BJ (cell line): ENCODE data around the gene MATN4. TPM values are rescaled to one million over a fixed set of nuclear protein-coding genes. Genes with fewer than 3 reads are reported as not detected.

Experiments used
- CTCF ChIA-PET: fragments of 350-600 bp; formaldehyde crosslinking; extraction: SDS; loops from one replicate; lab custom pipeline; 2021; ENCODE audit warnings: antibody characterized with exemption, inconsistent platforms; lab: Yijun Ruan, JAX
- POLR2A ChIA-PET: fragments of 300-600 bp; sonication (Branson Sonifier 250); formaldehyde crosslinking; extraction: SDS; loops from one replicate; lab custom pipeline; 2021; ENCODE audit warnings: antibody characterized with exemption; lab: Charles Lee
- DNase-seq: peaks from one replicate; pipeline ENCODE4 v3.0.0-alpha.2; 2011; ENCODE audit warnings: low read depth
- H3K27me3 ChIP-seq: 2 replicates; pipeline ENCODE4 v1.6.0; 2011; ENCODE audit warnings: low read length; ENCODE audit not compliant: control insufficient read depth, insufficient read depth
- H3K36me3 ChIP-seq: 2 replicates; pipeline ENCODE4 v1.5.1; 2011; ENCODE audit warnings: low read length; ENCODE audit not compliant: control insufficient read depth, insufficient read depth
- H3K4me3 ChIP-seq: 2 replicates; pipeline ENCODE4 v1.5.1; 2011; ENCODE audit warnings: low read depth, mild to moderate bottlenecking, control low read depth, low read length
- CTCF ChIP-seq: IDR thresholded peaks from 2 replicates; pipeline ENCODE4 v1.5.1; 2011; ENCODE audit warnings: low read depth, mild to moderate bottlenecking, control low read depth, inconsistent platforms, low read length, moderate library complexity; ENCODE audit not compliant: insufficient read depth
- polyA minus RNA-seq: library from RNA; depleted of rRNA, polyadenylated mRNA; stranded (reverse); fragments of >200 nt; gene quantifications from 2 replicates; pipeline ENCODE4 v1.2.3, GENCODE V29; 2011; rRNA and poly(A)+ RNA removed
- polyA plus RNA-seq: library from polyadenylated mRNA; depleted of rRNA; stranded (reverse); fragments of >200 nt; gene quantifications from 2 replicates; pipeline ENCODE4 v1.2.3, GENCODE V29; 2011; rRNA removed

Gene MATN4
- polyA plus RNA-seq = 0.05 and 0.06 TPM in 2 replicates
- not detected in 2 replicates for polyA minus RNA-seq

- CTCF ChIA-PET = interaction anchor here (1.0 to 2.3 kb wide), 6 partner anchors 9 to 196 kb away, joined by 3 to 9 read pairs (median 5); no protein-coding TSS in a partner anchor
- Histone ChIP-seq H3K27me3 (peaks cover 8% of the 10 kb centered on the region), H3K4me3 (no peak within 1 kb of the TSS), H3K36me3 (no peaks in the 10 kb centered on the region)
- POLR2A ChIA-PET = no interaction called here
- no peak for DNase-seq
- TF ChIP-seq CTCF = no peak
Observed at GRCh38 chr20:45308117-45308778, at the start of gene MATN4. MATN4 (minus strand) TSS chr20:45308299; CDS start chr20:45305582, 2,717 bp downstream.

DNA sequence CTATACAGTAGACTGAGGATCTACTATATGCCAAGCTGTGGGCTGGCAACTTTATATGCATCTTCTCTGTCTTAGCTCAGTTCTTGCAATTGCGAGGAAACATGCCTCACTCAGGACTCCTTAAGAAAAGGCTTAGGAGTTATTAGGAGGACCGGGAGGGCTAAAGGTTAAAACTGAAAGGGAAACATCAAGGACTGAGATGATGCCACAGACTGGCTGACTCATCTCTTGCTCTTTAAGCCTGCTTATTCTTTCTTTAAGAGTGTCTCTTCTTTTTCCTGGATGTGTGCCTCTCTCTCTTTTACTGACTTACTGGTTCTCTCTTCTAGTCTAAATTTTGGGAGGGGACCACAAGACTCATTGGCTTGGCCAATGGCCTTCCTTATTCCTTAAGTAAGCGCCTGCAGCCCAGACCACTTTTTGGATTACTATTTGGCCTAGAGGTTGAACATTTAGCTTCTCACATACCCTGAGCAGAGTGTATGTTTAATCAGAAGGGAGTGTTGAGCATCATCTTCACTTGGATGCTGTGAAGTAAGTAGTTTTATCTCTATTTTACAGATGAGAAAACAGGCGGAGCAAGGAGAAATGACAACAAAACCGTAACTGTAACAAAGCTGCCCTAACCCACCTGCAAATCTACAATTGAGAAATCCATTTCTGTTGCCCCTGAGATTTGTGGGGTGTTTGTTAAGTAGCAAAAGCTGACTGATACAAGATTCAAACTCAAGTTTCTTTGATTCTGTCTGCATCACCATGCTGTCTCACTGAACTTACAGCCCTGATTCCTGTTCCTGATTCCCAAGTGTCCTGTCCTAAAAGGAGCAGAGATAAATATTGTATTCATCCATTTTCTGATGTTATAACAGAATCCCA is 47.3 kb upstream of the MATN4 start:
- POLR2A ChIA-PET = no interaction called here
- Histone ChIP-seq H3K36me3 (no peaks in the 10 kb centered on the region), H3K27me3 (no peaks in the 10 kb centered on the region), H3K4me3 (no peak overlapping the region)
- DNase-seq = no peak
- TF ChIP-seq CTCF = no peak
- CTCF ChIA-PET = interaction anchor here (1.0 to 1.5 kb wide), 3 partner anchors 19 to 34 kb away, joined by 3 to 4 read pairs (median 3); no protein-coding TSS in a partner anchor

DNA sequence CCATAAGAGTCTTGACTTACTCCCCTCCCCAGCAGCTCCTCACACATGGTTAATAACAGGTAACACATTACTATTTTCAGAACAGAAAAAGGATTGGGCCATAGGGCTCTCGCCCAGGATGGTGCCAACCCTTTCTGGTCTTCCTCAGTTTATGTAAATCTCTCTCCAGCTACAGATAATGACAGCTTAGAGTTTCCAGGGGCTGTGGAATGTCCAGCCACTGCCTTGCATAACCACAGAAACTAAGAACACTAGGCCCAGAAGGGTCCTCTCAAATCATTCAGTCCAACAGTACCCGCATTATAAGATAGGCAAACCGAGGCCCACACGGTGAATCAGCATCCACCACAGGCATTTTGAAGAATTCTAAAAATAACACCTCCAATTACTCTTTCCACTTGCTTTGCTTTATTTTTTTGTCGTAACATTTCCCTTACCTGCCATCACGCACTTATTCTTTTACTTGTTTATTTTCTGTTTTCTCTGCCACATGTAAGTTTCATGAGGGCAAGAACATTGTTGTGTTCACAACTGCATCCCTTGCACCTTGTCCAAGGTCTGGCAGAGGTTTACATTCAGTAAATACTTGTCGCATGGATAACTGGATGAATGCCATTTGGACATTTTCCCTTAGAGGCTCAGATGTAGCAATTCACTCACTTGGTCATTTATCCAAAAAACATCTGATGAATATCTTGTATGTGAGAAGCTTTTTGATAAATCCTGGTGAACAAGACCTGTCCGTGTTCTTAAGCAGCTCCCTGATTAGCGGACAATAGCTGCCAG is 46.5 kb upstream of the MATN4 start:
- no peak for DNase-seq
- CTCF ChIA-PET = interaction anchor here (0.6 to 1.5 kb wide), 5 partner anchors 12 to 34 kb away, joined by 3 to 4 read pairs (median 3); no protein-coding TSS in a partner anchor
- POLR2A ChIA-PET = no interaction called here

GRCh38 chr20:45353746-45354145 is 45.6 kb upstream of the MATN4 start:
- Histone ChIP-seq H3K27me3 (no peaks in the 10 kb centered on the region), H3K36me3 (no peaks in the 10 kb centered on the region), H3K4me3 (no peak overlapping the region)
- no peak for TF ChIP-seq CTCF
- DNase-seq = no peak
- POLR2A ChIA-PET = no interaction called here
- CTCF ChIA-PET = interaction anchor here (0.6 to 0.9 kb wide), 2 partner anchors 12 to 17 kb away, joined by 3 read pairs; no protein-coding TSS in a partner anchor

More for the DNA sequence above, 46.5 kb upstream of the MATN4 start:
- no peaks in the 10 kb centered on the region for H3K36me3 ChIP-seq
- H3K27me3 ChIP-seq = no peaks in the 10 kb centered on the region
- no peak for TF ChIP-seq CTCF
- H3K4me3 ChIP-seq = no peak overlapping the region
